Immature natural killer cell (primary cell): ENCODE data around the gene SF3A1. TPM values are rescaled to one million over a fixed set of nuclear protein-coding genes. Genes with fewer than 3 reads are reported as not detected.

Source experiments
- DNase-seq, 3 donors: peaks; one replicate each; pipeline ENCODE4 v3.0.0; 2022; ENCODE audit warnings: mixed read lengths in 1 of 3
- H3K27ac Mint-ChIP-seq, 6 donors: one replicate each; pipeline ENCODE4 v1.8.0; 2020; ENCODE audit warnings: mixed read lengths in 6 of 6, mild to moderate bottlenecking in 5 of 6, inconsistent platforms in 4 of 6, moderate library complexity in 3 of 6
- H3K27me3 Mint-ChIP-seq, 3 donors: one replicate each; pipeline ENCODE4 v1.8.0; 2020 to 2021; ENCODE audit warnings: low read depth in 3 of 3, mild to moderate bottlenecking in 3 of 3, mixed read lengths in 3 of 3, moderate library complexity in 3 of 3, inconsistent platforms in 1 of 3
- H3K36me3 Mint-ChIP-seq, 3 donors: one replicate each; pipeline ENCODE4 v1.8.0; 2020; ENCODE audit warnings: mixed read lengths in 3 of 3, inconsistent platforms in 2 of 3, mild to moderate bottlenecking in 2 of 3
- H3K4me1 Mint-ChIP-seq, 2 donors: one replicate each; pipeline ENCODE4 v1.8.0; 2020; ENCODE audit warnings: inconsistent platforms in 2 of 2, mild to moderate bottlenecking in 2 of 2, mixed read lengths in 2 of 2, moderate library complexity in 1 of 2
- H3K4me3 Mint-ChIP-seq, 5 donors: one replicate each; pipeline ENCODE4 v1.8.0; 2020; ENCODE audit warnings: mild to moderate bottlenecking in 5 of 5, mixed read lengths in 5 of 5, inconsistent platforms in 3 of 5, moderate library complexity in 3 of 5
- H3K9me3 Mint-ChIP-seq, 6 donors: one replicate each; pipeline ENCODE4 v1.8.0; 2020; ENCODE audit warnings: mild to moderate bottlenecking in 6 of 6, mixed read lengths in 6 of 6, inconsistent platforms in 4 of 6, moderate library complexity in 3 of 6
- polyA plus RNA-seq, 3 donors: library from polyadenylated mRNA; unstranded; fragments of 300-500 nt; fragmentation: Illumina TruSeq; gene quantifications; one replicate each; pipeline ENCODE4 v1.2.3, GENCODE V29; 2021

SF3A1 gene
- polyA plus RNA-seq, 3 donors from 2014 or later: 35.5 to 133 (median 69.6) TPM

DNA sequence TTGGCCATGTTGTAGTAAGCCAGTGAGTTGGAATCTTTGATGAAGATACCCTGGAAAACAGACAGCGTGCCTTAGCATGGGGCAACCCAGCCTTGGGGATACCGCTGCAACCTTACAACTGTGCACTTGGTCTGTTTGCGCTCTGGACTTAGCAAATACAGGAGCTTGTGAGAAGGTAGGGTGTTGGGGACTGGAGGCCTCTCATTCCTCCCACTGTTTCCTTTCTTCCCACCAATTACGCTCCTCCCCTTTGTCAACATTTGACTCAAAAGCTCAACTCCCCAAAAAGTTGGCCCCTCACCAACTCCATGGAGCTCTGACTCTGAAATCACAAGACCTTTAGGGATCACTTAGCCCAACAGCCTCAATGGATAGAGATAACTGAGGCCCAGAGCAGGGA lies 22.0 kb downstream of the SF3A1 start:
- Mint-ChIP-seq H3K4me3 (no peak overlapping the region), H3K27ac (no peak overlapping the region), H3K9me3 (no peaks in the 10 kb centered on the region), H3K27me3 (peaks cover 0 to 5% (median 2%) of the 10 kb centered on the region in 3 donors), H3K4me1 (no peaks in the 10 kb centered on the region), H3K36me3 (peaks cover 6 to 44% (median 17%) of the 10 kb centered on the region in 3 donors)
- no peak for DNase-seq

DNA sequence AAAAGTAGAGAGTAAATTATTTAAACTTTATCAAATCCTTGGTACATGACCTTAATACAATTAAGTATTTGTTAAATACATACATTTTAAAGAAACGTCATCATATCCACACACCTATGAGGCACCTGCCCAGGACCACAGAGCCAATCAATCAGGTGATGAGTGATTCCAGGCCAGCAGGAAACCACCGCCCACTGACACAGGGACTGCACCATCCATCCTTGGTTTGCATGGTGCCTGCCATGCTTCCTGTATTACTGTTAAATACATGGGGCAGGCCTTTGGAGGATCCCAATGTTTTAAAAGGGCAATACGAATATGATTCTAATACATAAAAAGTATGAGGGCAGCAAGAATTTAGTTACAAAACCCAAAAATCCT lies 23.0 kb downstream of the SF3A1 start:
- Mint-ChIP-seq H3K36me3 (peaks cover 6 to 39% (median 13%) of the 10 kb centered on the region in 3 donors), H3K9me3 (no peaks in the 10 kb centered on the region), H3K4me3 (no peak overlapping the region), H3K27me3 (peaks cover 0 to 5% (median 2%) of the 10 kb centered on the region in 3 donors), H3K4me1 (no peaks in the 10 kb centered on the region), H3K27ac (peak overlapping the region in 2 of 6 donors; percentile 39 to 40)
- DNase-seq: no peak

DNA sequence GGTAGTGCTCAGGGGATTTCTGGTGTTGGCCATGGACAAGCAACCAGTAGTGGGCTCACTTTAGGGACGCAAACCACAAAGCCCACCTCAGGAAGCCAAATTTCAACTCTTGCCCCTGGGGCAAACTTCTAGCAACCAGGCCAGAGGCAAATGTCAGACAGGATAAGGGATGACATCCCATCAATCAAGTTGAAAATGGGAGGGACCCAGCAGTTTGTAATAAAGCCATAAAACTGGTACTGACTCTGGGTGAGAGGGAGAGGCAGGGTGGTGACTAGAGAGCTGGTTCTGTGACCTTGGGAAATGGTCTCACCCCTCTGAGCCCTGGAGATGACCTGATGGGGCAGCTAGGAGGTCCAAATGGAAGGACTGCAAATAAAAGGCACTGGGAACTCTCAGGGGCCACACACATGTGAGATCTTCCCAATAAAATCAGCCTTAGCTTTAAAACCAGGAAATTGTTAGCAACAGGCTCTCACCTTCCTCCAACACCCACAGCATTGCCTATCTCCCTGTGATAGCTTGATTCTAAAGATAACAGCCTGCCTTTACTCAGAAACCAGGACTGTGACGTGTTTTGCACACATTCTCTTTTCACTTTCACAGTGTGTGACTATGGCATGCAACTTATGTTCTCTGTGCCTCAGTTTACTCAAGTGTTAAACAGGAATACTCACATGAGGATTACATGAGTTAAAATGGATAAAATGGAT lies 23.5 kb downstream of the SF3A1 start:
- DNase-seq: no peak
- Mint-ChIP-seq H3K4me1 (no peaks in the 10 kb centered on the region), H3K4me3 (no peak overlapping the region), H3K27ac (peak overlapping the region in 3 of 6 donors; percentile 22 to 35 (median 23)), H3K27me3 (peaks cover 0 to 5% (median 2%) of the 10 kb centered on the region in 3 donors), H3K36me3 (peaks cover 4 to 34% (median 10%) of the 10 kb centered on the region in 3 donors), H3K9me3 (no peaks in the 10 kb centered on the region)

DNA sequence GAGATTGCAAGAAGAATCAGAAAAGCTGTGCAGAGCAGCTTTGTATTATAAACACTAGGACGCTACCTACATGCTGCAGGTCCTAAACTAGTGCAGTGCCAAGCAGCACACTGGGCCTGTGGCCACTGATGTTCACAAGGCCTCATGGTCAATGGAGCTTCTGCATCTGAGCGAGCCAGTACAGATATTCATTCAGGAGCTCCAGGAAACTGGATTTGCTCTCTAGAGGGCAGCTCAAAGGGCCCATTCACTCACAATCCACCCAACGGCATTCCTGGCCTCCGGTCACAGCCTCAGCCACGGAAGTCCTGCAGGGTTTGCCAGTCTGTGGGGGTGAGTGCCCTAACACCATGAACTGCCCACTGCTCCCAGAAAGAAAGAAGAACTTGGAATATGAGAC lies 24.1 kb downstream of the SF3A1 start:
- H3K36me3 Mint-ChIP-seq: peaks cover 4 to 34% (median 6%) of the 10 kb centered on the region in 3 donors
- peak overlapping the region in 1 of 6 donors; percentile 23 for H3K27ac Mint-ChIP-seq
- no peak for DNase-seq
- H3K9me3 Mint-ChIP-seq: no peaks in the 10 kb centered on the region
- peaks cover 2 to 3% of the 10 kb centered on the region in 2 donors for H3K4me1 Mint-ChIP-seq
- no peak overlapping the region for H3K4me3 Mint-ChIP-seq
- peaks cover 0 to 5% (median 2%) of the 10 kb centered on the region in 3 donors for H3K27me3 Mint-ChIP-seq

DNA sequence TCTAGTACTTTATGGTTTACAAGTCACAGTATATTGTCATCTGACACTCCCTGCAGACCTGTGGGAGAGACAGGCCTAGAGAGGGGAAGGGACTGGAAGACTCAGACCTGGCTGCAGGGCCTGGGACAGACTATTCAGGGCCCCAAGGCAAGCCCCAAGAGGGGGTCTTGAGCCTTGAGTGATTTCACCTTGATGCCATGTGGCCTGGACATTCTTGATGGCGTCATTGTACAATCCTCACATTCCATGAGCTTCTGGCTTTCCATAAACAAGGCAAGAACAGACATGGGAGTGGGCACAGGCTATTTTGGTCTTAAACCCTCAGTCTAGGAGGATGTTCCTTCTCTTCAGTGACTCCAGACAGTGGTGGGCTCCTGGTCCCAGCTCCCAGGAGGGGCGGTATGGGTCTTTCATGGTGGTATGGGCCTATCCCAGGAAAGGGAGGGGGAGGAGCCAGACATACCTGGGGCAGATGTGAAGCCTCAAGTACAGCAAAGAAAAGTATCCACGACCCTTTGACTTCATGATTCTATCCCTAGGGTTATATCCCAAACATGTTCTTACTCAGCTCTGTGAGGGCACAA lies 28.1 kb downstream of the SF3A1 start:
- H3K27me3 Mint-ChIP-seq: peaks cover 2 to 6% (median 5%) of the 10 kb centered on the region in 3 donors
- peak overlapping the region in 1 of 6 donors; percentile 60 for H3K27ac Mint-ChIP-seq
- H3K9me3 Mint-ChIP-seq: no peaks in the 10 kb centered on the region
- no peak for DNase-seq
- H3K4me3 Mint-ChIP-seq: peak overlapping the region in 1 of 5 donors; percentile 10
- H3K36me3 Mint-ChIP-seq: peaks cover 3 to 10% (median 4%) of the 10 kb centered on the region in 3 donors
- H3K4me1 Mint-ChIP-seq: peaks cover 36% of the 10 kb centered on the region in 2 donors

DNA sequence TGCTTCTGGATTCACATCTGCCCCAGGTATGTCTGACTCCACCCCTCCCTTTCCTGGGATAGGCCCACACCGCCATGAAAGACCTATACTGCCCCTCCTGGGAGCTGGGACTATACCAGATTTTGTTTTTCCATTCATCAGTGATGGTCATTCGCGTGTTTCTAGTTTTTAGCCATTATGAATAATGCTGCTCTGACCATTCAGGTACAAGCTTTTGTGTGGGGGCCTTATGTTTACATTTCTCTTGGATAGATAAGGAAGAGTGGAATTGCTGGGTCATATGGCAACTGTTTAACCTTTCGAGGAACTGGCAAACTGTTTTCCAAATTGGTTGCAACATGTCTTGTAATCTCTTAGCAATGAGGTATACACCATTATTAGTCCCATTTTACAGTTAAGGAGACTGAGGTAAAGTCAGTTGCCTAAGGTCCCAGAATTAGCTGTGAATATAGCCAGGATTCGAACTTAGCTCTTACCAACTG lies 28.8 kb downstream of the SF3A1 start:
- Mint-ChIP-seq H3K9me3 (no peaks in the 10 kb centered on the region), H3K4me1 (peaks cover 42% of the 10 kb centered on the region in 2 donors), H3K4me3 (peak overlapping the region in 3 of 5 donors; percentile 59 to 74 (median 69)), H3K27ac (peak overlapping the region; percentile 72 to 91 (median 87)), H3K36me3 (peaks cover 3 to 11% (median 7%) of the 10 kb centered on the region in 3 donors), H3K27me3 (peaks cover 2 to 6% (median 5%) of the 10 kb centered on the region in 3 donors)
- no peak for DNase-seq

DNA sequence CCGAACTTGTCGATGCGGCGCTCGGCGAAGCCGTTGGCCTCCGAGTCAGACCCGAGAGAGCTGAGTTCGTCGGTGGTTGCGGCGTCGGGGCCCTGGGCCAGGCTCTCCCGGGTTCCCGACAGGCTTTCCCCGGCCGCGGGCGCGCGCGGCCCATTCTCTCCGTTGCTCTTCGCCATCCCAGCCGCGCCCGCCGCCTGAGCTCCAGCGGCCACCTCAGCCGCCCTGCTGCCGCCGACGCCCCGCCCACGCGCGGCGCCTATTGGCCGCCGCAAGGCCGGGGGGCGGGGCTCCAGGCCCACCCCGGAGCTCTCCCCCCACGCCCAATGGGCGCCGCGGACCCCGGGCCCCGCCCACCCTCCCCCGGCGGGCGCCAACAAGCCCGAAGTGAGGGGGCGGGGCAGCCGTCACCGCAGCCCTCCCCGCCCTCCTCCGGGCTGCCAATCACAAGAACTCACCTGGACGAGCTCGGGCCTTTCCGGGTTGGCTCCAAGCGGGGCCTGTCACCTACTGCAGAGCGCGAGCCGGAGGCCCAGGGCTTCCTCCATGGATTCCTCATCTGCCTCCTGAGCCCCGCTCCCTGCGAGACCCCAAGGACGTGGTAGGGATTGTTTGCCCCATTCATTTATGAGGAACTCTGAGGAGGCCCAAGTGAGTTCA lies 29.9 kb downstream of the SF3A1 start, which contains the start of gene TBC1D10A:
TBC1D10A (minus strand) TSS at position 236 of the 657 bp plus-strand sequence; CDS start at position 176, 60 bp downstream.
- peaks cover 2 to 6% (median 2%) of the 10 kb centered on the region in 3 donors for H3K27me3 Mint-ChIP-seq
- peaks cover 46 to 48% of the 10 kb centered on the region in 2 donors for H3K4me1 Mint-ChIP-seq
- peak within 1 kb of the TSS; percentile 80 to 91 (median 90) for H3K27ac Mint-ChIP-seq
- H3K36me3 Mint-ChIP-seq: peaks cover 3 to 8% (median 7%) of the 10 kb centered on the region in 3 donors
- H3K9me3 Mint-ChIP-seq: no peaks in the 10 kb centered on the region
- DNase-seq: peak; percentile 85 to 89 (median 89)
- peak within 1 kb of the TSS; percentile 87 to 90 (median 88) for H3K4me3 Mint-ChIP-seq

DNA sequence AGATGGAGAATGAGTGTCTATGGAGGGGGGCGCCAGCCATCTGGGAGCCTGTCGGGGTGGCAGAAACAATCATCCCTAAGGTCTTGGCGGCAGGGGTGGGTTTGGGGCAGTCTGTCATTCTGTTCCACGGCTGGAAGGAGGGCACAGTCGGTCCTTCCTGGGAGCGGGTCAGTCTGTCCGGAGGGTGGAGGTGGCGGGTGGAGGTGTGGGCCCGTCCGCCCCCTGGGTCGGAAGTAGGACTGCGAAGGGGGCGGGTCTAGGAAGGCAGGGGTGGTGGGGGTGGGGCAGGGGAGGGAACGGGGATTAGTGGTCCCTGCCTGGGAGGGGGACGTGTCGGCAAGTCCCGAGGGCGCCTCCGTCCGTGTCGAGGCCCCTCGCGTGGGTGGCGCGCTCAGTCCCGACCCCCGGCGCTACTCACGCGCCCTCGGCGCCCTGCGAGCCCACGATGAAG lies 30.4 kb downstream of the SF3A1 start:
- H3K27me3 Mint-ChIP-seq: peaks cover 2 to 6% (median 2%) of the 10 kb centered on the region in 3 donors
- H3K4me1 Mint-ChIP-seq: peaks cover 52 to 54% of the 10 kb centered on the region in 2 donors
- no peaks in the 10 kb centered on the region for H3K9me3 Mint-ChIP-seq
- peaks cover 3 to 8% (median 7%) of the 10 kb centered on the region in 3 donors for H3K36me3 Mint-ChIP-seq
- peak overlapping the region in 5 of 6 donors; percentile 57 to 91 (median 84) for H3K27ac Mint-ChIP-seq
- DNase-seq: peak in 1 of 3 donors; percentile 34
- peak overlapping the region; percentile 87 to 90 (median 88) for H3K4me3 Mint-ChIP-seq

DNA sequence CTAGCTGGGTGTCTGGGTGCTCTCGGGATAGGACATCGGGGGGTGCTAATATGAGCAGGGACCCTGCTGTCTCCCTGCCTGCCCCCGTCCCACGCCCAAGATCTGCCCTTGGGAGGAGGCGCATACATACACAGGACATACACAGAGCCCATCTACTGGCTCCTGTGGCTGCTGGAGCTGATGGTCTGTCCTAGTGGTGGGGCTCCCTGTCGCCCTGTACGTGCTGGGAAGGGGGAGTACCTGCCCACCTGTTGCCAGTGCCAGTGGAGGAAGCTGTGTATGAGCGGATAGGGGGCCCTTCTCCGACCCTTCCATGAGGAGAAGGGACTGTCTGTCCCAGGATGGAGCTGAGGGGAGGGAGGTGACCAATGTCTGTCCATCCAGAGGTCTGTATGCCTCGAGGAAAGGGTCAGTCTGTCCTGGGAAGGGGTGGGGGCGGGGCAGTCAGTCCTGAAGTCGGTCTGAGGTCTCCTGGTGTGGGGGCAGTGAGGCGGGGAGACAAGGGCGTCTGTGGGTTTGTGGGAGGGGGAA lies 30.9 kb downstream of the SF3A1 start:
- Mint-ChIP-seq H3K27ac (peak overlapping the region; percentile 68 to 91 (median 86)), H3K36me3 (peaks cover 3 to 8% (median 7%) of the 10 kb centered on the region in 3 donors), H3K27me3 (peaks cover 2 to 6% (median 2%) of the 10 kb centered on the region in 3 donors), H3K9me3 (no peaks in the 10 kb centered on the region), H3K4me1 (peaks cover 56 to 59% of the 10 kb centered on the region in 2 donors), H3K4me3 (peak overlapping the region; percentile 87 to 90 (median 88))
- DNase-seq: no peak

DNA sequence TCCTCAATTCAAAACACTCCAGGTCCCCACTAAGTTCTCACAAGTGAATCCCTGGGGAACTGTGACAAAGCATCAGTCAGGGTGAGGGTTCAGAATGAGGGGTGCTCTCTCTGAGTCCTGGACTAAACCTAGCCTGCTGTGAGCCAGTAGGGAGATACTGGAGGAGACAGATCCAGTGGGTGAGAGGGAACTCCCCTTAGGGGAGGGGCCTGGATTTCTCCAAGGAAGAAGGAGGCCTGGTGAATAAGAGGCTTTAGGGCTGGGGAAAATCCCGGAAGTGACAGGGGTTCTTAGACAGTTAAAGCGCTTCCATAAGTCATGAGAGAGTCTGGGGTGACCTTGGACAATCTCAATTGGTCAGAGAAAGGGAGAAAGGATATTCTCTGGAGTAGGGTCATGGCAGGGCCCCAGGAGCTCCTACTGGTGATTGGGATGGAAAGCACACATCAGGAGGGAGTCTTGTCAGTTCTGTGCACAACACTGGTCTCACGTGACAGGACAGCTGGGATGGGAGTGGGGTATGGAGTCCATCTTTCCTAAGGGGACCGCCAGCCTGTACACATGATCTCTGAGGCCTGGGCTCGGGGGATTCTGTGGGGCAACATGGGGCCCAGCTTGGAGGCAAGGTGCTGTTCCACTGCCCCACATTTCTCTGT lies 31.5 kb downstream of the SF3A1 start:
- DNase-seq: no peak
- peaks cover 61 to 65% of the 10 kb centered on the region in 2 donors for H3K4me1 Mint-ChIP-seq
- H3K36me3 Mint-ChIP-seq: peaks cover 0 to 3% (median 3%) of the 10 kb centered on the region in 3 donors
- H3K27me3 Mint-ChIP-seq: peaks cover 2 to 6% (median 2%) of the 10 kb centered on the region in 3 donors
- peak overlapping the region; percentile 68 to 91 (median 86) for H3K27ac Mint-ChIP-seq
- peak overlapping the region; percentile 87 to 90 (median 88) for H3K4me3 Mint-ChIP-seq
- no peaks in the 10 kb centered on the region for H3K9me3 Mint-ChIP-seq

DNA sequence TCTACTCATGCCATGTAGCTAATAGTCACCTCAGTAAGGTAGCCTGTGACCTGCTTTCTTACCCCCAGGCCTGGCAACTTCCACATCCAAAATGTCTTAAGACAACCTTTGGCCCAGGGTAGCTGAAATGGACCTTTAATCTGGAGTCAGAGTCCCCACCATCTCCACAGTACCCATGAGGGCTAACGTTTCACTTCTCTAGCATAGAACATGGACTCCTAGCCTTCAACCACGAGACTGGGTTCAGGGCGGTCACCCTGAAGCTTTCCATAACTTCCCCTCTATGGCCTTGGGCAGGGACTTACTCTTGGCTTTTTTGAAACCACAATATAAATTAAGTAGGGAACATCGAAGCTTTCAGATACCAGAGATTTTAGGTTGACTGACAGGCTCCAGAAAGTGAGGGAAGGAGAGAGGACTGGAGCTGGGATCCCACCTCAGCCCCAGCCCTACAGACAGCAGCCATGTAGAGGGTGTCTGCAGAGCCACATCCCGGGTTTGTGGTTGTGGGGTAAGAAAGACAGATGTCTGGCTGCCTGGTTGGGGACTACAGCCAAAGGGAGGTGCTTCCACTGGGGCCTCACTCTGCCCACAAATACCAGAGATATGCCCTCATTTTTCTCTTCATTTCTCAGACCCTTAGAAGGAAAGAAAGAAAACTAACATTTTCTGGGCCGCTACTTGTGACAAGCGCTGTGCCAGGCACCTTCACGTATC lies 32.5 kb downstream of the SF3A1 start:
- Mint-ChIP-seq H3K4me1 (peaks cover 70 to 75% of the 10 kb centered on the region in 2 donors), H3K27me3 (peaks cover 2 to 6% (median 2%) of the 10 kb centered on the region in 3 donors), H3K27ac (peak overlapping the region; percentile 68 to 91 (median 84)), H3K4me3 (peak overlapping the region; percentile 87 to 90 (median 88)), H3K9me3 (no peaks in the 10 kb centered on the region), H3K36me3 (peaks cover 0 to 3% (median 3%) of the 10 kb centered on the region in 3 donors)
- peak; percentile 54 to 65 (median 62) for DNase-seq

DNA sequence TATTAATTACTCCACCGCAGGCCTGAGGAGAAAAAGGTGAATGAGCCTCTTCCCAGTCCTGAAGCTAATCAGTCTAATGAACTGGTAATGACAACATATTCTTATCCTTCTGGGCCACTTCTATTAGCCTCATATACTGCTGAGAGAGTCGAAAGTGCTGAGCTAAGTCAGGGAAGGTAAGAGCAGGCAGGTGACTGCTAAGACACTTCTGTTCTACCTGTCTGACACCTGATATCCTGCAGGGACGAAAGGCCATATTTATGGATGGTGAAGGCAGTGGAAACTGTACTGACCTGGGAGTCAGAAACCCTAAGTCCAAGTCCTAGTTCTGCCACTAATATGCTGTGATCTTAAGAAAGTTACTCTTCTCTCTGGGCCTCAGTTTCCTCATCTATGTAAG lies 33.4 kb downstream of the SF3A1 start:
- no peak for DNase-seq
- Mint-ChIP-seq H3K27me3 (peaks cover 2 to 6% (median 3%) of the 10 kb centered on the region in 3 donors), H3K27ac (peak overlapping the region in 2 of 6 donors; percentile 36 to 91), H3K36me3 (peaks cover 0 to 3% (median 3%) of the 10 kb centered on the region in 3 donors), H3K9me3 (no peaks in the 10 kb centered on the region), H3K4me1 (peaks cover 78 to 84% of the 10 kb centered on the region in 2 donors), H3K4me3 (peak overlapping the region in 2 of 5 donors; percentile 26 to 33)
